K562 (cell line): ENCODE measurements around the gene RFPL2.
"Not testable (repeated sequence)": the region's sequence is repeated elsewhere in the genome, so short reads cannot be mapped to it uniquely, and the experiment has no call there.

Experiments used
- FOXM1 ChIP-seq, 2 experiments: fragments of 450-650 bp in 1 of 2; sonication (generic) in 1 of 2; formaldehyde crosslinking in 1 of 2; IDR thresholded peaks; 2 replicates each; pipeline versions ENCODE4 v1.6.1 to v1.9.0; 2017 to 2022; ENCODE audit warnings: low read depth in 2 of 2, mild to moderate bottlenecking in 2 of 2, missing genetic modification reagents in 1 of 2, moderate library complexity in 1 of 2
- HSF4 ChIP-seq: fragments of 250-450 bp; sonication (Bioruptor Pico); IDR thresholded peaks from 2 replicates; pipeline ENCODE4 v2.1.2; 2022; ENCODE audit warnings: mild to moderate bottlenecking, moderate library complexity, borderline replicate concordance
- JUND ChIP-seq, 2 experiments: IDR thresholded peaks; 2 replicates in 1 of 2; 3 replicates in 1 of 2; pipeline ENCODE4 v1.6.1; 2011; ENCODE audit warnings: borderline replicate concordance in 2 of 2, low read depth in 2 of 2, low read length in 2 of 2, improper control_type of control experiment in 1 of 2, missing biosample characterization in 1 of 2, missing genetic modification characterization in 1 of 2, missing genetic modification reagents in 1 of 2
- MAFF ChIP-seq: IDR thresholded peaks from 2 replicates; pipeline ENCODE4 v1.6.1; 2012; ENCODE audit warnings: low read length, improper control_type of control experiment
- PHF8 ChIP-seq: fragments of 200-600 bp; sonication (generic); IDR thresholded peaks from 2 replicates; pipeline ENCODE4 v1.6.1; 2012; ENCODE audit warnings: mixed run types, mild to moderate bottlenecking, inconsistent platforms, low read length, moderate library complexity, borderline replicate concordance
- POLR2AphosphoS2 ChIP-seq: IDR thresholded peaks from 2 replicates; pipeline ENCODE4 v1.6.1; 2012; ENCODE audit warnings: low read length, improper control_type of control experiment
- ZBTB7A ChIP-seq: IDR thresholded peaks from 2 replicates; pipeline ENCODE4 v1.6.1; 2011; ENCODE audit warnings: low read depth, mild to moderate bottlenecking, low read length, moderate library complexity, borderline replicate concordance; ENCODE audit not compliant: control insufficient read depth
- ZZZ3 ChIP-seq: fragments of 450-650 bp; IDR thresholded peaks from 2 replicates; pipeline ENCODE4 v1.6.1; 2016; ENCODE audit warnings: antibody characterized with exemption, mild to moderate bottlenecking, moderate library complexity

- TF ChIP-seq FOXM1 (IDR thresholded peaks at IDR 0.05; ENCODE audit: low read depth); FOXM1 (CRISPR knock-in tag; IDR thresholded peaks at IDR 0.05; ENCODE audit: low read depth); ZBTB7A; JUND (IDR thresholded peaks at IDR 0.05; ENCODE audit: borderline replicate concordance, low read depth, low read length); JUND (tag; IDR thresholded peaks at IDR 0.05; ENCODE audit: borderline replicate concordance, low read depth, low read length); POLR2AphosphoS2; HSF4 (CRISPR knock-in tag); MAFF; PHF8; ZZZ3: not testable (repeated sequence)
These were observed 11.5 kb downstream of the RFPL2 start for GRCh38 chr22:32193346-32193745.
